HCEC 1CT (cell line): ENCODE measurements around the gene CACHD1.
"Not testable (repeated sequence)": the region's sequence is repeated elsewhere in the genome, so short reads cannot be mapped to it uniquely, and the experiment has no call there.

Experiments used
- DNase-seq: peaks from one replicate; pipeline ENCODE4 v3.0.0-alpha.2; 2017

Gene CACHD1

DNA sequence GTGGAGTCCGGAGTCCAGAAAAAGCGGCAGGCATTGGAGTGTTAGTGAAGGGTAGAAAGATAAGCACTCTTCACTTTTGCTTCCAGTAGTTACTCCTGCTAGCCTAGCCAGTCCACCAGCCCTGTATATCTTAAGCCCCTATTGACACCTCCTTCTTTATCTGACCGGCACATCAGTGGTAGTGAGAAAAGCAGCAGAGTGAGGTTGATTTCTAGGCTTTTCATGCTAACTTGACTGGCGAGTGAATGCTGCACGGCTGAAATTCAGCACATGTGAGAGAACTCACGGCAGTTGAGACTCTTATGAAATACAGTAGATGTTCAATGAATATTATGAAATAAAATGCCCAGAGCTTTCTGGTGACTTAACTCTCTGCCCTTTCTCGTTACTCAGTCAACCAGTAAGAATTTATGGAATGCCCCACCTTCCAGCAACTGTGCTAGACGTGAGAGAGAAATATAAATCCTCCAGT, 128.2 kb downstream of the CACHD1 start:
- peak; percentile 89 for DNase-seq

DNA sequence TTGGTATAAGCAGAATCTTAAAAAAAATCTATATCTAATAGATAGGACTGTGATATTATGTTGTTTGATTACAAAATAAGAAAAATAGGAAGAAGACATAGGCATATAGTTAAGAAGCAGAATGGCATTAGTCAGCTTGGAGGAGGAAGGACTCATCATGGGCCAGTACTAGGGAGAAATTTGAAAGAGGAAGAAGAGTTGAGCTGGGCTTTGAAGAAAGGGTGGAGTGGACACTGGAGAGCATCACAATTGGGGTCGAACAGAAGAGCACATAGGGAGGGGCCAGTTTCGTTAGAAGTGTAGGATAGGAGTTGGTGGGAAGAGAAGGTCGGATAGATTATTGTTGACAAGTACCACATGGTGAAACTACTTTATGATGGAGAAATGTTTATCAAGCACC, 129.3 kb downstream of the CACHD1 start:
- no peak for DNase-seq

- no peak for DNase-seq
Measured at GRCh38 chr1:64601207-64601606, 131.3 kb downstream of the CACHD1 start.

GRCh38 chr1:64608005-64608650, 138.2 kb downstream of the CACHD1 start:
- DNase-seq: no peak

GRCh38 chr1:64608651-64609048, 138.7 kb downstream of the CACHD1 start:
- DNase-seq: no peak

DNA sequence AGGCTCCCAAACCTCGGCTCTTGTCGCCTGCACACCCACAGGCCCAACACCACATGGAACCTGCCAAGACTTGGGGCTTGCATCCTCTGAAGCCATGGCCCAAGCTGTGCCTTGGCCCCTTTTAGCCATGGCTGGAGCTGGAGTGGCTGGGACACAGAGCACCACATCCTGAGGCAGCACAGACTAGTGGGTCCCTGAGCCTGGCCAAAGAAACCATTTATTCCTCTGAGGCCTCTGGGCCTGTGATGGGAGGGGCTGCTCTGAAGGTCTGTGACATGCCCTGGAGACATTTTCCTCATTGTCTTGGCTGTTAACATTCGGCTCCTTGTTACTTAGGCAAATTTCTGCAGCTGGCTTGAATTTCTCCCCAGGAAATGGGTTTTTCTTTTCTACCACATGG, 141.0 kb downstream of the CACHD1 start:
- DNase-seq: not testable (repeated sequence)

DNA sequence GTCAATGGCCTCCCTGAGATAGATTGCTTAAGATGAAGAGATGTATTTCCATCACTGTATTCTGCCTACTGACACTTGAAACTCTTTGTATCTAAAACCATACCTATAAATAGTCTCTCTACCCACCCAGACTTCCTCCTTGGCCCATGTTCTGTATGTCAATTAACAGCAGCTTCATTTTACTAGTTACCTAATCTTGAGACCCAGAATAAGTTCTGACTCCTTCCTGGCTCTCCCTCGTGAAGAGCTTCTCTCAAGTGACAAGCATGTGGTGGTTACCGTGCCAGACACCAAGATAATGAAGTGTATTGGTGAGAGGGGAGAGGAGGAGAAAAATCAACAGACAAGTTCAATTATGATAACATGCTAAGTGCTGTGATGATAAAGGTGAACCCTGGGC, 146.1 kb downstream of the CACHD1 start:
- no peak for DNase-seq

DNA sequence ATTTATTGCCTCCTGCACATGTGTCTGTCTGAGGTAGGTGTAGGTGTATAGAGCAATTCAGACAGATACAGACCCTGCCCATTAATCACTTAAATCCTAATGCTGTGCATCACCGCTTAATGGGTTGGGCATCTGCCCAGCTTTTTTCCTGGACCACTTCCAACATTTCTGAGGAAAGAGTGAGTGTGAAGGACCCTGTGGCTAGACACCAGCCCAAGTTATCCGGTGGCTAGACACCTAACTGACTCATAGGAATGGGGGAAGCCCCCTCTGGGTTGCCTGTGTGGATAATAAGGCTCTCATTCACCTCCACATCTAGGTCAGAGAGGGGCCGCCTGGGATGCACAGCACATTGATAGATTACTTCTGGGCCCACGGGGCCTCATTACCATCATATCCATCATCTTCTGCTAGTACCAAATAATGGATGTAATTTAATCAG, 153.8 kb downstream of the CACHD1 start:
- DNase-seq: peak; percentile 22

GRCh38 chr1:64624218-64624713, 154.3 kb downstream of the CACHD1 start:
- DNase-seq: peak; percentile 33

DNA sequence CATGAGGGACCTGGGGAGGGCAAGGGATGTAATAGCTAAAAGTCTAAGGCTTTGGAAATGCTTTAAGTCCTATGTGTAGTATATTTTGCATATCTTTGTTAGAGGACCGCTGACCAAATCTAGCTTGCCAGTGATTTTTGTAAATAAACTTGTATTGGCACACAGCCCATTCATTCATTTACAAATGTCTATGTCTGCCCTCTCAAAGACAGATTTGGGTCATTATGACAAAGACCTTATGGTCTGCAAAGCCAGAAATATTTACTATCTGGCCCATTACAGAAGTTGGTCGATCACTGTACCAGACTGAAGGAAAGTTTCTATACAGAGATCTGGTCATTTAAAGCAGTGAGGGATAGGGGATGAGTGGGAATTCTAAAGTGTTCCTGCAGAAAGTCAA, 154.9 kb downstream of the CACHD1 start:
- no peak for DNase-seq

GRCh38 chr1:64630611-64631010, 160.7 kb downstream of the CACHD1 start:
- DNase-seq: no peak

GRCh38 chr1:64631346-64632034, 161.6 kb downstream of the CACHD1 start:
- DNase-seq: no peak

DNA sequence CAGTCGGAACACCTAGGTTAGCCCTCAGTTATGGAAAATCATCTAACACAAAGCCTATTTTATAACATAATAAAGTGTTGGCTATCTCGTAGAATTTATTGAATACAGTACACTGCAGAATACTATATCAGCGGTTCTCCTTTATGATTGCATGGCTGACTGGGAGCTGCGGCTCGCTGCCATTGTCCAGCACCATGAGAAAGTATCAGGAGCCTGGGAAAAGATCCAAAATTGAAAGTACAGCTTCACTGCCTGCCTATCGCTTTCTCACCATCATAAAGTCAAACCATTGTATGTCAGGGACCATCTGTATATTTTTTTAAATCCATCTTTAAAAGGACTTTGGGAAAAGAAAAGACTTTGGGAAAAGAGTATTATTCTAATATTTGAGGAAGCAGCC, 163.0 kb downstream of the CACHD1 start:
- DNase-seq: no peak

DNA sequence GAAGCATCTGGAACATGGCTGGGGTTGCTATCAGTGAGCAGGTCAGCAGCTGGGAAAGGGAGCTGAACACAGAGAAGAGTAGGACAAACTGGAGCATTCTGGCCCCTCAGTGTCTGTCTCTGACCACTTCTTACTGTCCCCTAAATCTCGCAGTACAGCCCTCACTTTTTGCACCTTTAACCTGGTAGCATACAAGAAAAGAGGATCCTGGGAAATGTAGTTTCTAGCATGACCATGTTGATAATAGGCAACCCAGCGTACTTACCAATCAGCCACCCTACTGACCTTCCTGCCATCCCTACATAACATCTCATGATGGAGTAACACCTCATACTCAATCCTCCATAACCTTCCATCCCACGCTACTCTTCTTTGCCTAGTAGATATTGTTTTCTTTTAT, 175.8 kb downstream of the CACHD1 start:
- DNase-seq: no peak

DNA sequence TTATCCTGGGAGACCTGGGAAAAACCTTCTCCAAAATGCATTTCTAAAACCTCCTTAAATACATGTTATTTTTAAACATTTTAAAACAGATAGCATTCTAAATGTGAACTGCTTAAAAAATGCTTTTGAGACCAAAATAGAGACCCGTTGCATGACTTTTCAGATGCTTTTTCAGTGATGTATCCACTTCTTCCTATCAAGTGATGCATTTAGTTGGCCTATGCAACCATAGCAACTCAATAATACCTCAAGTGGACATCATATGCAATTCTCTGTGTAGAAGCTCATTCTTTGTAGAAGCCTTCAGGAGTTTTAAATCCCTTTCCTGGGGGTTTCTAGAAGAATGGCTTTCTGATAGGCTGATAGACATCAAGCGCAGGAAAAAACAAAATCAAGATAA, 180.5 kb downstream of the CACHD1 start:
- no peak for DNase-seq

DNA sequence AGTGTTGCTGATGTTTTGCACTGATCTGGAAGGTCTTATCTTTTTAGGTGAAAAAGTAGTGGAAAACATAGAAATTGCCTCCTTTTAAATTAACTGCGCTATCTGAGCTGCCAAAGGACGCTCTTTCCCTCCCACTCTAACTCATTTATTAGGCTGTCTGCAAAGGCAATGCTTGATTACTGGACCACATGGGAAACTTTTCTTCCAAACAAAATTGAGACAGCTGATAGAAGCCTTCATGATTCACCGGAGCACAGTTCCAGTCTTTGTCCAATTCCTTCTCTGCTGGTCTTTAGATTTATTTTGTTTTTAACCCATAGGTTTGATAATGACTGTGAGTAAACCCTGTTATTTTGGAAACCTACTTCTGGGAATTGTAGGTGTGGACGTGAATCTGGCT, 181.9 kb downstream of the CACHD1 start:
- DNase-seq: no peak

DNA sequence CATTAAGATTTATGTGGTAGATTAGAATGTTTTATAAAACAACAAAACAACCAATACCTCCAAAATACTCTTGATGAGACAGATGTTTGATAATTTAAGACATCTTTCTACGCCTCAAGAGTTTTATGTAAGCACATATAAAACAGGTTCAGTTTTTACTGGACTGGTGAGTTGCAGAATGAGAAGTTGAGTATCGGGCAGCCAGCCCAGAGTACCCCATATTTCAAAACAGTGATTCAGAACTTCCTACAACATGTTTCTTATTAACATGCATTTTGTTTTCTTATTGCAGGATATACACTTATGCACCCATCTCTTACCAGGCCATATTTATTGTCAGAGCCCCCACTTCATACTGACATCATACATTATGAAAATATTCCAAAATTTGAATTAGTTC, 183.5 kb downstream of the CACHD1 start:
- DNase-seq: no peak

- DNase-seq: peak; percentile 50
Measured at GRCh38 chr1:64654519-64655341, 184.8 kb downstream of the CACHD1 start.

- no peak for DNase-seq
Measured at GRCh38 chr1:64655861-64656260, 185.9 kb downstream of the CACHD1 start.

GRCh38 chr1:64659478-64660138, 189.7 kb downstream of the CACHD1 start:
- DNase-seq: no peak

GRCh38 chr1:64663668-64664067, 193.7 kb downstream of the CACHD1 start:
- DNase-seq: peak; percentile 20

DNA sequence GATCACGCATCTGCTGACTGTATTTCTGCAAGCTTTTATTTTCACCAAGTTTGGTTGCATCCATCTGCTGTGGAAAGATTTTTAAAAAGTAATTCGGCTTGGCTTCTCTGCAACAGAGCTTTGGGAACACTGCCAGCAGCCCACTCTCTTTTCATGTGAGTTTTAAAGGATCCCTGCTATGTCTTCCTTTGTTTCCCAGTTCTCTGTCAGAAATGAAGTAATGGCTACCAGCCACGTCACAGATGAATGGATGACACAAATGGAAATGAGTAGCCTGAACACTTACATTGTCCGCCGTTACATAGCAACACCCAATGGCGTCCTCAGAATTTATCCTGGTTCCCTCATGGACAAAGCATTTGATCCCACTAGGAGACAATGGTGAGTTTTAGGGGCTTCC, 194.4 kb downstream of the CACHD1 start:
- DNase-seq: no peak

GRCh38 chr1:64669098-64669675, 199.3 kb downstream of the CACHD1 start:
- DNase-seq: no peak
